Parathyroid adenoma (tissue), 2 donors: ENCODE results near the gene NRIP2.

Source experiments
- H2AFZ ChIP-seq: fragments of 300-600 bp; sonication (generic); one replicate; pipeline ENCODE4 v1.7.0; 2017; ENCODE audit warnings: antibody characterized with exemption, mild to moderate bottlenecking
- H3K27ac ChIP-seq: fragments of 300-600 bp; sonication (generic); one replicate; pipeline ENCODE4 v1.7.0; 2017
- H3K27me3 ChIP-seq: fragments of 300-600 bp; sonication (generic); one replicate; pipeline ENCODE4 v1.7.0; 2017; ENCODE audit warnings: low read length; ENCODE audit not compliant: control insufficient read depth, insufficient read depth
- H3K36me3 ChIP-seq: fragments of 300-600 bp; sonication (generic); one replicate; pipeline ENCODE4 v1.7.0; 2017; ENCODE audit warnings: low read length; ENCODE audit not compliant: control insufficient read depth, insufficient read depth
- H3K4me1 ChIP-seq: fragments of 300-600 bp; sonication (generic); one replicate; pipeline ENCODE4 v1.7.0; 2017; ENCODE audit warnings: control low read depth
- H3K4me2 ChIP-seq: fragments of 300-600 bp; sonication (generic); one replicate; pipeline ENCODE4 v1.7.0; 2017; ENCODE audit warnings: low read length
- H3K4me3 ChIP-seq: fragments of 300-600 bp; sonication (generic); one replicate; pipeline ENCODE4 v1.7.0; 2017; ENCODE audit warnings: low read depth, low read length
- H3K79me2 ChIP-seq: fragments of 300-600 bp; sonication (generic); one replicate; pipeline ENCODE4 v1.7.0; 2017; ENCODE audit warnings: control low read depth
- H3K9ac ChIP-seq: fragments of 300-600 bp; sonication (generic); one replicate; pipeline ENCODE4 v1.7.0; 2017; ENCODE audit warnings: mild to moderate bottlenecking
- H3K9me3 ChIP-seq: fragments of 300-600 bp; sonication (generic); one replicate; pipeline ENCODE4 v1.7.0; 2017; ENCODE audit warnings: low read length; ENCODE audit not compliant: control insufficient read depth
- CTCF ChIP-seq: fragments of 300-600 bp; sonication (generic); IDR thresholded peaks from one replicate; pipeline ENCODE4 v1.7.0; 2017; ENCODE audit warnings: antibody characterized with exemption, mild to moderate bottlenecking
- donor health status: primary hyperparathyroidism.

The NRIP2 gene

DNA sequence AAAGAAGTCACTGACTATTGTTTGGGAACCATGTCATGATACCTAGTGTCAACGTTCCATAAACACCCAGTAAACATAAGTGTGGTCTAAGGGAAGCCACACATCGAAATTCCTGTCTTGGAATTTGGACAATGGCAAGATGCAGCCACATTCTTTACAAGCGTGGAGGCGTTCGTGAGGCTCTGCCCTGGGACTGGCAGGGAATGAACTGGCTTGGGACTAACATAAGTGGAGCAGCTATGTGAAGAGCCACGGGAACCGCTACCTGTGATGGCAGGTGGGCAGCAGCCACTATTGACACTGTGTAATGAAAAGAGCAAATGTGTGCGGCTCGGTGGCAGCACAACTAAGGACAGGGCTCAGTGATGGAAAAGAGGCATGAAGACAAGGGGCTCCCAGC is 10.0 kb upstream of the NRIP2 start:
- H3K4me1 ChIP-seq: no peaks in the 10 kb centered on the region

DNA sequence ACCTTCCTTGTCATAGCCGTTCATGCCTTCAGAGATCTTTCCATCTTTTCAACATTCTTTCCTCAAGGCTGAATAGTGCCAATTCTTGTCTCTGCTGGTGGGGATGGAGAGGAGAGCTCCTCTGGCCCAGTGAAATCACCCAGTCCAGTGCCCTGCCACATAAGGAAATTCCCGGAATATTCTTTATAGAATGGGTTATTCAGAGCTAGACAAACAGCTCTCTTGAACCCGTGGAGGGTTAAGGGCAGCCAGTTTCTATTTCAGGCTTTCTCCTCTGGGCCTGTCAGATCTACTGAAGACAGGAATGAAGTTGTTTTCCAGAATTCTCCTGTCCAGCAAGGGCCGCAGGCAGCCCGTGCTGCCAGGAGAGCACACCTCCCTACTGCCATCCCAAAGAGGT is 8.1 kb upstream of the NRIP2 start:
- Histone ChIP-seq H3K36me3 (no peaks in the 10 kb centered on the region), H3K27me3 (no peaks in the 10 kb centered on the region), H3K4me1 (no peaks in the 10 kb centered on the region), H2AFZ (no peak overlapping the region), H3K4me3 (no peak overlapping the region), H3K4me2 (no peak overlapping the region), H3K9ac (no peak overlapping the region), H3K79me2 (no peaks in the 10 kb centered on the region), H3K27ac (no peak overlapping the region), H3K9me3 (no peaks in the 10 kb centered on the region)
- no peak for TF ChIP-seq CTCF

More for the DNA sequence above, 10.0 kb upstream of the NRIP2 start:
- Histone ChIP-seq H3K9ac (no peak overlapping the region), H3K27me3 (no peaks in the 10 kb centered on the region), H3K27ac (no peak overlapping the region), H3K4me3 (no peak overlapping the region), H2AFZ (no peak overlapping the region), H3K4me2 (no peak overlapping the region), H3K36me3 (no peaks in the 10 kb centered on the region), H3K79me2 (no peaks in the 10 kb centered on the region), H3K9me3 (no peaks in the 10 kb centered on the region)
- no peak for TF ChIP-seq CTCF

- H3K79me2 ChIP-seq: no peaks in the 10 kb centered on the region
- H3K4me1 ChIP-seq: no peaks in the 10 kb centered on the region
- TF ChIP-seq CTCF: no peak
- H3K9ac ChIP-seq: no peak overlapping the region
- H3K9me3 ChIP-seq: no peaks in the 10 kb centered on the region
- H3K36me3 ChIP-seq: no peaks in the 10 kb centered on the region
- no peak overlapping the region for H3K4me3 ChIP-seq
- H3K4me2 ChIP-seq: no peak overlapping the region
- H3K27me3 ChIP-seq: no peaks in the 10 kb centered on the region
- no peak overlapping the region for H2AFZ ChIP-seq
- H3K27ac ChIP-seq: no peak overlapping the region
These were observed 6.3 kb upstream of the NRIP2 start for GRCh38 chr12:2841056-2841650.

- Histone ChIP-seq H3K9me3 (no peaks in the 10 kb centered on the region), H3K4me3 (no peak overlapping the region), H3K36me3 (no peaks in the 10 kb centered on the region), H3K27me3 (no peaks in the 10 kb centered on the region), H2AFZ (no peak overlapping the region), H3K9ac (no peak overlapping the region), H3K27ac (no peak overlapping the region), H3K79me2 (no peaks in the 10 kb centered on the region), H3K4me1 (no peaks in the 10 kb centered on the region), H3K4me2 (no peak overlapping the region)
- no peak for TF ChIP-seq CTCF
These were observed 1.7 kb upstream of the NRIP2 start for GRCh38 chr12:2836574-2836973.

DNA sequence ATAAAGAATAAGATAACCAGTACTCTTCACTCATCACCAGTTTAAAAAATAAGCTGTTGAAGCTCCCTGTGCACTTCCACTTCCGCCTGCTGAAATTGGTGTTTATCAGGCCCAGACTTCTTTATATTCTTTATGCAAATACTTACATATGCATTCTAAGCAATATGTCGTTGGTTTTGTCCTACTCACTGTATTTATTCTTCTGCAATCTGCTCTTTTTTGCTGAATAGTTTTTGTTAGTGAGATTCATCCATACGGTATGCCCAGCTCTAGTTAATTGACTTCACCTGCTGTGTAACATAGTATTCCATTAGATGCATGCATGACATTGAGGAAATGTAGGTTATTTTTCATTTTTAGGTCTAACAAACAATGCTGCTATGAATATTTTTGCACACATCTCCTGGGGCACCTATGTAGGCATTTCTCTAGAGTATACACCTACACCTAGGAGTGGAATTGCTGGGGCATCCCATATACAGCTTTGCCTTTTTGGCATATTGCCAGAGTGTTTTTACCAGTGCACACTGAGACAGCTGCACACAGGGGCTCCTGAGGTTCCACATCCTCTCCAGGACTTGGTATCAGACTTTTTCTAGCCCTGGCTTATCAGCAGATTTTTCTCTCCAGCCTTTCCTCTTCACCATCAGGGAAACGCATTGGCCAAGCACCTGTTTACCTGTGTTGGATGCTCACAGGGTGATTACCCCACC is 1.0 kb upstream of the NRIP2 start:
- Histone ChIP-seq H3K27ac (no peak overlapping the region), H3K4me1 (no peaks in the 10 kb centered on the region), H3K9ac (no peak overlapping the region), H3K36me3 (no peaks in the 10 kb centered on the region), H3K4me2 (no peak overlapping the region), H3K9me3 (no peaks in the 10 kb centered on the region), H3K27me3 (no peaks in the 10 kb centered on the region), H2AFZ (no peak overlapping the region), H3K4me3 (no peak overlapping the region), H3K79me2 (no peaks in the 10 kb centered on the region)
- TF ChIP-seq CTCF: no peak
